Measurements from ENCODE around the gene C1orf21.

Gene C1orf21

GRCh38 chr1:184563308-184563707 lies 176.5 kb downstream of the C1orf21 start:
- DNase-seq: no peak

GRCh38 chr1:184567009-184567408 lies 180.2 kb downstream of the C1orf21 start:
- peak; percentile 77 for DNase-seq

DNA sequence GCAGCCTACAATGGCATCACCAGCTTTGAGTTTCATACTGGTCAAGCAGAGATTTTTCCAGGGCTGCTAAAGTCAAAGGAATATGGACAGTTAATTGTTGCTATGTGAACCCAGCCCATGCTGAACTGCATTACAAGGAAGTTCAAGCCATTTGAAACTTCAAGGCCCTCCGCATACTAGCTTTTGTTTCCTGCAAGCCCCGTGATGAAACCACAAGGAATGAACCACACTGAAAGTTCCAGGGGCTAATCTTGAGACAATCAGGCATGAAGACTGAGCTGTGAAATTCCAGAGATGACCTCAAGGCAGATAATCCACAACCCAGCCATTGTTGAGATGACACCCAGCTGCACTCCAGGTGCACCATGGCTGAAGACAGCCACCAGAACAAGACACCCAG lies 180.8 kb downstream of the C1orf21 start:
- peak; percentile 91 for DNase-seq

DNA sequence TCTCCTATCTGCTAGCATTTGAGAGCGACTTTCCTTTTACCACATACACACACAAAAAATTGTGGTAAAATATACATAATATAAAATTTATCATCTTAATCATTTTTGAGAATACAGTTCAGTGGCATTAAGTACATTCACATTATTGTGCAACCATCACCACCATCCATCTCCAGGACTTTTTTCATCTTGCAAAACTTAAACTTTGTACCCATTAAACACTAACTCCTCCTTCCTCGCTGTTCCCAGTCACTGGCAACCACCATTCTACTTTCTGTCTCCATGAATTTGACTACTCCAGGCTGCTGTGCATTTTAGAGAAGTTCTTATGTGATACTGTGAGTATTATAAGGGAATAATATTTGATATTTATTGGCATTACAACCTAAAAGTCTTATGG lies 181.3 kb downstream of the C1orf21 start:
- no peak for DNase-seq

GRCh38 chr1:184569106-184569505 lies 182.3 kb downstream of the C1orf21 start:
- DNase-seq: no peak

- DNase-seq: no peak
These were observed 187.8 kb downstream of the C1orf21 start for GRCh38 chr1:184574588-184574987.

- no peak for DNase-seq
These were observed 190.0 kb downstream of the C1orf21 start for GRCh38 chr1:184576822-184577221.

DNA sequence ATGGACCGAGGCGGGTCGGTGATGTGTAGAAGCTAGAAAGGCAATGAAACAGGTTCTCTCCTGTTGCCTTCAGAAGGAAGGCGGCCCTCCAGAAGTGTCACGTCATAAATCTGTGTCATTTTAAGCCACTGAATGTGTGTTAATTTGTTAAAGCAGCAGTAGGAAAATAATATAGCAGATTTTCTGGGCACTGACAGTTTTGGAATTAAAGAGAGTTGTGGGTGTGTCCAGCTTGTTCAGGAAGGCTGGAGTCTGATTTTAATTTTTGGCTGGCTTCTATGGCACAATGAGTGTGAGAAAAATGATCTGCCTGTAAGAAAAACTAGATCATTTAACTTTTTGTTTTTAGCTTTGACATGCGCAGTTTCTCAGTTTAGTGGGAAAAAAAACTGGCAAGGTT lies 190.5 kb downstream of the C1orf21 start:
- DNase-seq: no peak

DNA sequence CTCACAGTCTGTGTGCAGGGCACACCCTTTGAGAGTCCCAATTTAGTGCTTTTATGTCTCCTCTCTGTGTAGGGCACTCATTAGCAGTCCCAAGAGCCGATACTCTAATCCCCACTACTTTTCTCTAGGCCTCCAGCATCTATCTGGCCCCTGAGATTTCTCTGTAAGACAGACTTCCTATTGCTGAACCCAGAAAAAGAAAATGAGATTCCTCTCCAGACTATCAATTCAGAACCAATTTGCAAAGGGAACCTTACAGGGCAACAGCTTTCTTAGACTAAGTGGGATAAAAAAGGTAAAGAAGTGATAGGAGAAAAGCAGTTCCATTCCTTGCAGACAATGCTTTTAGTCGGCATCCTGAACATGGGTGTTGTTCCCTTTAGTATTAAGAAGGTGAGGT lies 195.6 kb downstream of the C1orf21 start:
- DNase-seq: no peak

DNA sequence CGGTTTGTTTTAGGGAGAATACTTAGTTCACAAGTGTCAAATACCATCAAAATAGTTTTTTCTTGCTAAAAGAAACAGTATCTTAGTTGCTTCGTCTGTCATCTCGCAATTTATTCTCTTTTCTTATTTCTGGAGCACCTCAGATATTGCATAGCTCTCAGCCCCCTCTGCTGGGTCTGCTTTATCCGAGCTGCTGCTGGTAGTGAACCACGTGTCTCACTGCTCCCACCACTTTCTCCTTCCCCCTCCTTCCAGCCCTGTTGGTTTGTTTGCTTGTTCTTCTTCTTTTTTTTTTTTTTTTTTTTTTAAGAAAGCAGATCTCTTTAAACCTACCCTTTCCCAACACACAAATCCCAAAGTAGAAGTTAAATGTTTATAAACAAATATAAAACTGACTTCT lies 197.0 kb downstream of the C1orf21 start:
- DNase-seq: no peak

DNA sequence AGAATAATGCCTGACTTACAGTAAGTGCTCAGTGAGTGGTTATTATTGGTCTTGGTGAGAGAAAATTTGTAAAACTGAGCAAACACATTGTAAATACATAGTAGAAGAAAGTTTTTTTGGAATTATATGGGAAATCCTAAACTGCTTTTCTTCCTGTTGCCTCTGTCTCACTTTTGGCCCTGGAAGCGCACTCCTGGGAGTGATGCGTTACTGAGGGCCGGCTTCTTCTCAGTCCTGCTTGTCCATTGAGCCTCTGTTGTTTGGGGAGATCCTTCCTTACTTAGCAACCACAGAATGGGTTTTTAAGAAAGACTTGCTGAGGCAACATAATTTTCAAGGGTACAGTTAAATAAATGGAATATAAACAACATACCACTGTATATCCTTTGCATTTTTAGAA lies 201.9 kb downstream of the C1orf21 start:
- DNase-seq: no peak

DNA sequence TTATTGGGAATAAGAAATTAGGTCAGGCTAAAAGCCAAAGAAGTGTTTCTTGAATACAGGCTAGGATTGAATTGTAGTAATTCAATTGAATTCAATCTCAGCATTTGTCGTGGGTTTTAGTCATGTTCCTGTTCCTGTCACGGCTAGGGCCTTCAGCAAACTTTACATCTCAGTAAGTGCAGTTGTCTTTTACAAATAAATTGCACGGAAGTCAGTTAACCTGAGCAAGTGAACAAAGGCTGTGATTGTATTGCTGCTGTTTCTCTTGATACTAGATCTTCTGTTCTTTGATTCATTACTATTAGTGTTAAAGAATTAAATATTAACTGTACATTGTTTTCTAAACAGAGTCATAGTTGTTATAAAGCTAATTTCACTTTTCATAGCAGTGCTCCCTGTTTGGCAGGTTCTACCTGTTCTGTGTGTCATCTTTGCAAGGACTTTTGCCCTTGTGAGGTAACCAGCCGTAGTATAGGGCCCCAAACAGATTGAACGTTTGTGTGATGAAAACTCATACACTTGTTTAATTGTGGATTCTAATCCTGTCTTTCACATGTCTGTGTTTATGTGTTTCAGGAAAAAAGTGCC lies 203.4 kb downstream of the C1orf21 start:
- DNase-seq: no peak

- no peak for DNase-seq
These were observed 206.8 kb downstream of the C1orf21 start for GRCh38 chr1:184593597-184593996.

DNA sequence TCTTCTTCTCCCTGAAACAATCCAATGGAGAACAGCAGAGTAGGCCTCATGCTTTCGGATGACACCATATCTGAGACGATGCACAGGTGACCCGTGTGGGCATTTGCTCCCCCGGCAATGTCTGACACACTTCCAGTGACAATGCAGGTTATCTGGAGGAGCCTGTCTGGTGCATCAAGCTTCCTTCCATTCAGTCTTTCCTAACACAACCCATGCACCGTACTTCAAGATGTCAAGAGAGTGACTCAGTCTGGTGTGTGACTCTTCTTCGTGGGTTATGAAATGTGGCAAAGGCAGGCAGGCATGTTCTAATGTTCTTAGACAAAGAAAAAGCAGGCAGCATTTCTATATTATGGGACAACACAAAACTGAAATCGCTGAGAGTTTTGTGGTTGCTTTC lies 208.8 kb downstream of the C1orf21 start:
- peak; percentile 84 for DNase-seq

- no peak for DNase-seq
These were observed 210.3 kb downstream of the C1orf21 start for GRCh38 chr1:184596950-184597645.

DNA sequence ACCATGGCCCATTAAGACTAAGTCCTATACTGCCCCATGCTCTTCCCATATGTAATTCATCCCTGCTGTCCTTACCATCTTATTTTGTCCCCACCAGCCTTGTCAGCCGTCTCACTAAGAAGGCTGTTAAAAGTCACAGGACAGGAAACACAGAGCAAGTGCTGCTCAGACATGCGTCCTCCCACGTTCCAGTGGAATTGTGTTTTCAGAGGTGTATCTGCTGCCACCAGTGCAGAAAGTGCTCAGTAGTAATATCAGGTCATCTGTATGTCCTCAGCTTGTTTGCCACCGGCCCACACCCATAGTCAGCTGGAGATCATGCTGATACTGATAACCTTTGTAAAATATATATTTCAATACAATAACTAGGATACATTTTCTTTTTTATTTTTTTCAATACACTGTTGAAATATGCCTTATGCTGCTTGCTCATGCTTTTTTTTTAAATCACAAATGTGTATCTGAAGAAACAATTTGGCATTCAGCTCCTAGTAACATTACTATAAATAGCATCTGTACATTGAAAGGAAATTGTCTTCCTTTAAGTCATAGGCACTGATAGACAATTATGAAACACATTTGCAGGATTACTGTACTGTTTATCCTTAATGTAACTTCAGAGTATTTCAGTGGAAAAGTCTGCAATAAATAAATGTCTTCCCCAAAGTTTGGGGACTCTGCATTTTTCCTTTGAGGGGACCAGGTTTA lies 211.0 kb downstream of the C1orf21 start:
- DNase-seq: no peak

- DNase-seq: no peak
These were observed 211.8 kb downstream of the C1orf21 start for GRCh38 chr1:184598403-184599193.

DNA sequence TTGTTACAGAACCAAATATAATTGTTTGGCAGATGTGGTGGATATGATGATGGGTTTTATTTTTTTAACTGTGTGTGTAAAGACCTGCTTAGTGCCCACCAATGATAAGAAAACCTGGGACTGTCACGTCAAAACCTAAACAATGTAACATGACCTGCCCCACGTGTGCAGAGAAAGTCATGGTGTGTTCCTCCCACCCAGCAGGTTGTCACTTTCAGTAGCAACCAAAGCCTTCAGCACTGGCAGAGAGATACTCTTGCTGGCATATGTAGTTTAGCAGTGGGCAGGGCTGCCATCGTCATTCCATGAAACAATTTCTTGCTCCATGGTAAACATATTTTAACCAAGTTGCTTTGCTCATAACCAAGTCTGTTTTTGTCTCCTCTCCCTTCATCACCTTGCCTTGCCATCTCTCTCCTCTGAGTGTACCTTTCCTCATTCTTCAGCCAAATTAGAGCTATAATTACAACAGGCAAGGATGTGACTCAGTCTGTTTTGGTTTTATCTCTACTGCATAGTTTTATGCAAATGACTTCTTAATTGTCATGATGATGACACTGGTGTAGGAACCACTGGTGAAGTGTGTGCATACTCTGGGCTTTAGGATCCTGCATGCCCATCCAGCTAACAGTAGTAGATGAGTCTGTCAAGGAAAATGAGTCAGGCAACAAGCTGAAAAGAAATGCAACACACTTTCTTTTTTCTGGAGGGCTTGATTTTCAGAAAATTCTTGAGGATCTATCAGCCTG lies 217.5 kb downstream of the C1orf21 start:
- no peak for DNase-seq

DNA sequence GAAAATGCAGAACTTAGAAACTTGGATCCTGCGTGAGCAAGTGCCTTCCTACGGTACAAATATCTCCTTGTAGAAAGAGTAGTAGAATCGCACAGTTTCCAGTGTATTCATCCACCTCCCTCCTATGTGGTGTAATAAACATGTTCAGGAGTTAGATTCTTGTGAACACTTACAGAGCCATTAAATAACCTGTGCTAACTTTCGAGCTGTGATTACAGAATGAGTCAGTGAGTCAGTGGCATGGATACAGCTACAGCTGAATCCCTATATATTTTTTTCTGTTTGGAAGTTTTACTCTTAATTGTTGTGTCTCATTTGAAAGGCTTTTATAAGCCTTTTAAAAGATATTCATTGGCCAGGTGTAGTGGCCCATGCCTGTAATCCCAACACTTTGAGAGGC lies 219.1 kb downstream of the C1orf21 start:
- no peak for DNase-seq

- no peak for DNase-seq
These were observed 220.0 kb downstream of the C1orf21 start for GRCh38 chr1:184606786-184607185.

DNA sequence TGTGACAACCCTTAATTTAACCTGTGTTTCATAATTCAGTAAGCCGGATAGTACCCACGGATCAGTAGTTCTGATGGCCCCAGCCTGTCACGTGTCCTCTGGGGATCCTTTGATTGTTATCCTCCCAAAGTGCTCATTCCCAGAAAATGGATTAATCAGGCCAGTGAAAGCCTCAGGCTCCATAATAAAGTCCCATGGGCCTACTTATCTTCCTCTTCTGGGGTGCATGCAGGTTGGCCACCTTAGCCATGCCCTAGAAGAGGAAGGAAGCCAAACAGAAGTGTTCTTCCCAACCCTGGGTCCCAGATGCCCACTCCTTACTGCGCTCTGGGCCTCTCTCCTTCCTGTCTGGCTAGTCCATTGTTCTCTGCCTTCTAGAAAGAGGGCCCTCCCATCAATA lies 221.8 kb downstream of the C1orf21 start:
- DNase-seq: no peak

DNA sequence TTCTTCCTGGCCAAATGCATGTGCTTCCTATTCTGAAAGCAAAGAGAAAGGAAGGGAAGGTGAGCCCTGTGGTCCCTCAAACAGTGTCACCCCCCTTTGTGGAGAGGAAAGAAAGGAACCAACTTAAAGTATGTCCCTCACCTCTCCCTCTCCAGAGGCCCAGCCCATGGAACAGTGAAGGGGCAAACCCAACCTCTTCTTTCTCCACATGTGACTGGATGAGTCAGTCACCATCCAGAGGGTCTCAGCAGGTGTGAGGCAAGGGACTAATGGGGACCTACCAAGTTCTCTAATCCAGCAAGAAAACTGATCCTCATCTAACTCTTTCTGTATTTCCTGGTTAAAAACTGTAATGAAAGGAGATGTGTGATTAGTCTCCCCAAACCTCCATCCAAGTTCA lies 222.2 kb downstream of the C1orf21 start:
- DNase-seq: no peak
